Ectodermal cell (in vitro differentiated cells): ENCODE data around the gene FAAH.

Experiments used
- H3K27ac ChIP-seq: 2 replicates; pipeline ENCODE4 v1.7.0; 2013; ENCODE audit warnings: mild to moderate bottlenecking, low read depth, low read length; ENCODE audit not compliant: insufficient read depth, poor library complexity, severe bottlenecking
- H3K27me3 ChIP-seq: 2 replicates; pipeline ENCODE4 v1.7.0; 2013; ENCODE audit warnings: mild to moderate bottlenecking, low read length; ENCODE audit not compliant: insufficient read depth, control insufficient read depth, poor library complexity, severe bottlenecking
- H3K36me3 ChIP-seq: one replicate; pipeline ENCODE4 v1.7.0; 2013; ENCODE audit warnings: low read length; ENCODE audit not compliant: control insufficient read depth, insufficient read depth
- H3K4me1 ChIP-seq: one replicate; pipeline ENCODE4 v1.7.0; 2013; ENCODE audit warnings: low read length; ENCODE audit not compliant: control insufficient read depth, insufficient read depth
- H3K4me3 ChIP-seq: 2 replicates; pipeline ENCODE4 v1.7.0; 2013; ENCODE audit warnings: low read depth, low read length, control low read depth; ENCODE audit not compliant: insufficient read depth
- H3K9me3 ChIP-seq: 2 replicates; pipeline ENCODE4 v1.7.0; 2013; ENCODE audit warnings: mild to moderate bottlenecking, low read length, moderate library complexity; ENCODE audit not compliant: control insufficient read depth
- WGBS, 2 experiments: methylation state at CpG; one replicate each; pipeline ENCODE4 v1.1.7; 2013; ENCODE audit warnings: missing lambda C conversion rate in 2 of 2; 5-methylcytosine and 5-hydroxymethylcytosine counted together

FAAH gene

GRCh38 chr1:46399307-46399706, 5.2 kb downstream of the FAAH start:
- H3K36me3 ChIP-seq: no peaks in the 10 kb centered on the region
- peaks cover 5% of the 10 kb centered on the region for H3K4me1 ChIP-seq
- peaks cover 30% of the 10 kb centered on the region for H3K27me3 ChIP-seq
- no peak overlapping the region for H3K4me3 ChIP-seq
- H3K9me3 ChIP-seq: no peaks in the 10 kb centered on the region
- WGBS, 2 experiments: 90 to 91% methylated on average over 8 to 9 of the region's 9 CpGs
- no peak overlapping the region for H3K27ac ChIP-seq

- WGBS, 2 experiments: 72 to 73% methylated on average over 4 of the region's 4 CpGs
- H3K4me3 ChIP-seq: no peak overlapping the region
- H3K27me3 ChIP-seq: peaks cover 18% of the 10 kb centered on the region
Observed at GRCh38 chr1:46400421-46400820, 6.3 kb downstream of the FAAH start.

GRCh38 chr1:46401154-46401913, 7.2 kb downstream of the FAAH start:
- Histone ChIP-seq H3K4me3 (no peak overlapping the region), H3K9me3 (no peaks in the 10 kb centered on the region), H3K4me1 (no peaks in the 10 kb centered on the region), H3K27me3 (peaks cover 9% of the 10 kb centered on the region), H3K27ac (no peak overlapping the region), H3K36me3 (no peaks in the 10 kb centered on the region)
- WGBS, 2 experiments: 79% methylated on average over 6 of the region's 6 CpGs

More at GRCh38 chr1:46400421-46400820, 6.3 kb downstream of the FAAH start:
- H3K27ac ChIP-seq: no peak overlapping the region
- H3K4me1 ChIP-seq: no peaks in the 10 kb centered on the region
- H3K9me3 ChIP-seq: no peaks in the 10 kb centered on the region
- no peaks in the 10 kb centered on the region for H3K36me3 ChIP-seq

- peaks cover 4% of the 10 kb centered on the region for H3K4me1 ChIP-seq
- H3K27ac ChIP-seq: no peak overlapping the region
- 62 to 64% methylated on average over 10 of the region's 10 CpGs for WGBS, 2 experiments
Observed at GRCh38 chr1:46401964-46402626, 8.0 kb downstream of the FAAH start.

GRCh38 chr1:46403916-46404315, 9.8 kb downstream of the FAAH start:
- Histone ChIP-seq H3K27ac (no peak overlapping the region), H3K36me3 (no peaks in the 10 kb centered on the region), H3K27me3 (no peaks in the 10 kb centered on the region), H3K9me3 (no peaks in the 10 kb centered on the region), H3K4me3 (no peak overlapping the region), H3K4me1 (peaks cover 7% of the 10 kb centered on the region)
- WGBS, 2 experiments: 88 to 91% methylated on average over 5 of the region's 5 CpGs

More at GRCh38 chr1:46401964-46402626, 8.0 kb downstream of the FAAH start:
- Histone ChIP-seq H3K9me3 (no peaks in the 10 kb centered on the region), H3K27me3 (peaks cover 2% of the 10 kb centered on the region), H3K4me3 (no peak overlapping the region), H3K36me3 (no peaks in the 10 kb centered on the region)

GRCh38 chr1:46404482-46405196, 10.5 kb downstream of the FAAH start:
- H3K4me3 ChIP-seq: no peak overlapping the region
- no peaks in the 10 kb centered on the region for H3K27me3 ChIP-seq
- peaks cover 7% of the 10 kb centered on the region for H3K4me1 ChIP-seq
- no peaks in the 10 kb centered on the region for H3K36me3 ChIP-seq
- 92% methylated on average over 7 of the region's 7 CpGs for WGBS, 2 experiments
- no peaks in the 10 kb centered on the region for H3K9me3 ChIP-seq
- no peak overlapping the region for H3K27ac ChIP-seq

- H3K4me3 ChIP-seq: no peak overlapping the region
- peaks cover 7% of the 10 kb centered on the region for H3K4me1 ChIP-seq
- 94 to 96% methylated on average over 12 of the region's 12 CpGs for WGBS, 2 experiments
- H3K27ac ChIP-seq: no peak overlapping the region
- no peaks in the 10 kb centered on the region for H3K27me3 ChIP-seq
- no peaks in the 10 kb centered on the region for H3K36me3 ChIP-seq
- H3K9me3 ChIP-seq: no peaks in the 10 kb centered on the region
Observed at GRCh38 chr1:46405197-46405555, 11.1 kb downstream of the FAAH start.

- H3K9me3 ChIP-seq: no peaks in the 10 kb centered on the region
- no peaks in the 10 kb centered on the region for H3K36me3 ChIP-seq
- WGBS, 2 experiments: 94 to 95% methylated on average over 17 of the region's 17 CpGs
- peaks cover 7% of the 10 kb centered on the region for H3K4me1 ChIP-seq
- H3K27me3 ChIP-seq: no peaks in the 10 kb centered on the region
- no peak overlapping the region for H3K4me3 ChIP-seq
- no peak overlapping the region for H3K27ac ChIP-seq
Observed at GRCh38 chr1:46405724-46406123, 11.6 kb downstream of the FAAH start.

- Histone ChIP-seq H3K27ac (no peak overlapping the region), H3K4me3 (no peak overlapping the region)
- 45 to 49% methylated on average over 13 of the region's 13 CpGs for WGBS, 2 experiments
Observed at GRCh38 chr1:46406881-46407608, 12.9 kb downstream of the FAAH start.

More at GRCh38 chr1:46406881-46407608, 12.9 kb downstream of the FAAH start:
- no peaks in the 10 kb centered on the region for H3K9me3 ChIP-seq
- H3K4me1 ChIP-seq: peaks cover 7% of the 10 kb centered on the region
- no peaks in the 10 kb centered on the region for H3K36me3 ChIP-seq
- no peaks in the 10 kb centered on the region for H3K27me3 ChIP-seq
